GM21619 (cell line): ENCODE data around the gene MAFF.
"Not testable (repeated sequence)": the region's sequence is repeated elsewhere in the genome, so short reads cannot be mapped to it uniquely, and the experiment has no call there.

Experiments used
- ATAC-seq: cut with Tn5 transposase; IDR thresholded peaks from one replicate; pipeline ENCODE4 v1.9.1; 2021; ENCODE audit not compliant: unreplicated experiment

MAFF gene

DNA sequence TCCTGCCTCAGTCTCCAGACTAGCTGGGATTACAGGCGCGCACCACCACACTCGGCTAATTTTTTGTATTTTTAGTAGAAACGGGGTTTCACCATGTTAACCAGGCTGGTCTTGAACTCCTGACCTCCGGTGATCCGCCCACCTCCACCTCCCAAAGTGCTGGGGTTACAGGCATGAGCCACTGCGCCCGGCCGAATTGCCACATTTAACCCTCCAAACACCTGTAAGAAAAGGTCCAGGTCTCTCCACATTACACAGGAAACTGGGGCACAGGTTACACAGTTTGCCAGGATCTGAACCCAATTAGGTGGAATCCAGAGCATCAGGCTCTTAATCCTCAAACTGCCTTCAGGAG, 24.2 kb upstream of the MAFF start:
- ATAC-seq: not testable (repeated sequence)

DNA sequence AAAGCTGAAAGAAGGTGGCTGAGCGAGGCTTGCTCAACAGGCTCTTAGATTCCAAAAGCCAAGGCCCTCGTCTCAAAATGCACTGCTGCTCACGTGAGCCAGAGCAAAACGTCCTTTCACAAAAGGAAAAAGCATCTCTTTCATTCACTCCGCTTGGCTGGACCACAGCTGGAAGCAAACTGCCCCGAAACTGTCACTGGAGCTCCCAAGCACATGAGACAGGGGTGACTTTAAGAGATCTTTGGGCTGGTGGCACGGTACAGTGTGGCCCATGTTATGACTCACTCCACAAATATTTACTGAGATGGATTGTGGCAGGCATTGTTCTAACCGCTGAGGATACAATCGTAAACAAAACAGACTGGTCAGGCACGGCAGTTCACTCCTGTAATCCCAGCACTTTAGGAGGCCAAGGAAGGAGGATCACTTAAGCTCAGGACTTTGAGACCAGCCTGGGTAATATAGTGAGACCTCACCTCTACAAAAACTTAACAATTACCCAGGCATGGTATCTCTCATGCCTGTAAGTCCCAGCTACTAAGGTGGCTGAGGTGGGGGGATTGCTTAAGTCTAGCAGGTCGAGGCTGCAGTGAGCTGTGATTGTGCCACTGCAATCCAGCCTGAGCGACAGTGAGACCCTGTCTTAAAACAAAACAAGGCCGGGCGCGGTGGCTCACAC, 23.7 kb upstream of the MAFF start:
- no peak for ATAC-seq

DNA sequence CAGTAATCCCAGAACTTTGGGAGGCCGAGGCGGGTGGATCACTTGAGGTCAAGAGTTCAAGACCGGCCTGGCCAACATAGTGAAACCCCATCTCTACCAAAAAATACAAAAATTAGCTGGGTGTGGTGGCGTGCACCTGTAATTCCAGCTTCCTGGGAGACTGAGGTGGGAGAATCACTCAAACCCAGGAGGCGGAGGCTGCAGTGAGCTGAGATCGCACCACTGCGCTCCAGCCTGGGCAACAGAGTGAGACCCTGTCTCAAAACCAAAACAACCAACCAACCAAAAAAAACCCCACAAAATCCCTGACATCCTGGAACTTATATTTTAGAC, 23.2 kb upstream of the MAFF start:
- not testable (repeated sequence) for ATAC-seq

DNA sequence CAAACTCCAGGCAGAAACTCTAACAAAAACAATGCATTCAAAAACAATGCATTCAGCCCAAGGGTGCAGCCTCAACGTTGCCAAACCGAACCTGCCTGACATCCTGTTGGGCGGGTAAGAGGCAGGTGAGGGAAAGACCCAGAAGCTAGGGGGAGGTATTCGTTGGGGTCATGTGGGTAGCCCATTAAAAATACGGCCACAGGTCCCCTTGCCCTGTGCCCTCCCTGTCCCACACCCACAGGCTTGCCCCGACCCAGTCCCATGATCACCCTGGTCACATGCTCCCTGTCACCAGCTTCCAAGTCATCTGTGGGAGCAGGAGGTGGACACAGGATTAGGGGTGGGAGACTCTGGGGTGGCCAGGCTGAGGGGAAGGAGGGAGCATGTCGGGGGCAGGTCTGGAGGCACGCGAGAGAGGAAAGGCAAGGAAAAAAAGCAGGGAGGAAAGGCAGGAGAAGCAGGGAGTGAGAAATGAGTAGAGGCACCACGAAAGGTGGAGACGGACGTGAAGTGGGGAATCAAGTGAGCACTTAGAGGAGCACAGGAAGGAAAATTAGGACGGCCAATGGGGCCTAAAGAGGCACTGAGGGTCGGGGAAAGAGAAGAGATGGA, 20.8 kb upstream of the MAFF start:
- peak; percentile 2 for ATAC-seq

DNA sequence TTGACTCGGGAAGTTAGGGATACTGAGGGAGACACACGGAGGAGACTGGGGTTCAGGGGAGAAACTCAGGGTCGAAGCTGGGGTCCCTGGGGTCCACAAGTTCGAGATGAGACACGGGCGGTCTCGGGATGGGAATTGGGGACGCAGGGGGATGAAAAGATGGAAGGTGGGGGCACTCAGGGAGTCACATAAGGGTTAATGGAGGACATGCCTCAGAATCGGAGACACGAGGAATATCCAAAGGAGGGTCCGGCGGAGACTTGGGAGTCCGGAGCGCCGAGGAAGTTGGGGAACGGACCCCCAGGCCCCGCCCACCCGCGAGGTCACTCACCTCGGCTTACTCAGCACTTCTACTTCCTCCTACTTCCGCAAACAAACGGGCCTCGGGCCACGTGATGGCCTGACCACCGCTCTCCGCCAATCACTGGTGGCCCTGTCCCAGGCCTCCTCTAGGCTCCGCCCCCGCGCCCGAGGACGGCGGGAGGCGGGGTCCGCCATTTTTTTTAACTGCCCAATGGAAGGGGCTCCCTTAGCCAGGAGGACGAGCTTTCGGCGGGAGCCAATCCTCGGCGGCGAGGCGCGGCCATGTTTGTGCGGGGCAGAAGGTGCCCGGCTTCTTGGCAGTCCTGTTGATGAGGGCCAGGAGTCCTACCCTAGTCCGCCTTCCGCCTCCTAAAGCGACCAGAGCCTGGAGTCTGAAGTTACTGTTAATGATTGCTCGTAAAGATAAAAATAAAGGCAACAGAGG, 20.2 kb upstream of the MAFF start, which contains the start of gene PLA2G6:
PLA2G6 (minus strand) TSS at position 378 of the 748 bp plus-strand sequence. CDS start 12,404 bp downstream, outside the sequence.
- ATAC-seq: peak; percentile 74

DNA sequence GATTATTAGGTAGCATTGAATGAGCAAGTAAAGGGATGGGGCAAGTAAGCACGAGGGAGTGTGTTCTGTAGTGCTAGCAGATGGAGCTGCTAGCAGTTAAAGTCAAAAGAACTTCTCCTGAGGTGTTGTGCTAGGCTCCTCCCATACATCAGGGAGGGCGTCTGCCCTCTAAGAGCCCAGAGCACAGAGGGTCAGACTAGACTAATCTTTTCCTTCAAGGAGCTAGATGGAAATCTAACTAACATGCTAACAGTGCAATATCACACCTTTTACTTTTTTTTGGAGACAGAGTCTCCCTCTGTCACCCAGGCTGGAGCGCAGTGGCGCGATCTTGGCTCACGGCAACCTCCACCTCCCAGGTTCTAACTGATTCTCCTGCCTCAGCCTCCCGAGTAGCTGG, 17.0 kb upstream of the MAFF start:
- no peak for ATAC-seq

DNA sequence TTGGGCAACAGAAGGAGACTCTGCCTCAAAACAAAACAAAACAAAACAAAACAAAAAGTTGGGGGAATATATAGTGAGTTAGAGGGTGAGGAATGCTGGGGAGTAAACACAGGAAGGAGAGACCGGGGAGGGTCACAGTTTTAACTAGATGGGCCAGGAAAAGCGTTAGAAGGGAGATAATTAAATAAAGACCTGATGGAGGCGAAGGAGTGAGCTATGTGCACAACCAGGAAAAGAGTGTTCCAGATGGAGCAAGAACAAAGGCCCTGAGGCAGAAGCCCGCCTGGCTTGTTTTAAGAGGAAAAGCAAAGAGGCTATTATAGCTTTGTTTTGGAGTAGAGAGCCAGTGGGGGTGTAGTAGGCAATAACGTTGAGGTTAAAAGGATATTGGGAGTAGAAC, 15.4 kb upstream of the MAFF start:
- ATAC-seq: no peak

DNA sequence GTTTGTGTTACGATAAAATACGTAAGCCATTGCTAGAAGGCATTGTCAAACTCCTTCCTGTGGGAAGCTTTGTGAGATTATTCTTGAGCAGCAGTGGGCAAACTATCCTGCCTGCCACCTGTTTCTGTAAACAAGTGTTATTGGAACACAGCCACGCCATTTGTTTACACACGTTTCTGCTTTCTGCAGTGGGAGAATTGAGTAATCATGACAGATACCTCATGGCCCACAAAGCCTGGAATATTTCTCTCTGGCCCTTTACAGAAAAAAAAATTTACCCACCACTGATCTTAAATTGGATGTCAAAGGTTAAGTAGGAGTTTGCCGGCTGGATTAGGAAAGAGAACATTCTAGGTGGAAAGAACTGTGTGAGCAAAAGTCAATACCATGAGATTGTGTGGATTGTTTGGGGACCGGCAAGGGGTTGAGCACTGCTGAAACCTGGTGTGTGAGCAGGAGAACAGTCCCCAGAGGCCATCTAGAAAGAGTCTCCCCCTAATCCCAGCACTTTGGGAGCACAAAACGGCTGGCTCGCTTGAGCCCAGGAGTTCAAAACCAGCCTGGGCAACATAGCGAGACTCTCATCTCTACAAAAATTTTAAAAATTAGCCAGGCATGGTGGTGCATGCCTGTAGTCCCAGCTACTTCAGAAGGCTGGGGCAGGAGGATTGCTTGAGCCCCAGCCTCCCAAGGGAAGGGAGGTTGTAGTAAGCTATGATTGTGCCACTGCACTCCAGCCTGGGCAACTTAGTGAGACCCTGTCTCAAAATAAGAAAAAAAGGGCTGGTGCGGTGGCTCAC, 14.2 kb upstream of the MAFF start:
- no peak for ATAC-seq

DNA sequence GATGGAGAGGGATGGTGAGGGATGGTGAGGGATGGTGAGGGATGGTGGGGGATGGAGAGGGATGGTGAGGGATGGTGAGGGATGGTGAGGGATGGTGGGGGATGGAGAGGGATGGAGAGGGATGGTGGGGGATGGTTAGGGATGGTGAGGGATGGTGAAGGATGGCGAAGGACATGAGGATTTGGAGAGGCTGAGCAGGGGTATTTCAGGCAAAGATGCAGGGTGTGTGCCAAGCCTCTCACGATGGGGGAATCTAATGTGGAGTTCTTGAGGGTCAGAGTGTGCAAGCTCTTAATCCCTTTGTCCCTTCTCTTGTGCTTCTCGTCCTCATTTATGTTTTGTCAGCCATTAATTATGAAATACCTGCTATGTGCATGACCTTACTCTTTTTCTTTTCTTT, 12.7 kb upstream of the MAFF start:
- no peak for ATAC-seq

DNA sequence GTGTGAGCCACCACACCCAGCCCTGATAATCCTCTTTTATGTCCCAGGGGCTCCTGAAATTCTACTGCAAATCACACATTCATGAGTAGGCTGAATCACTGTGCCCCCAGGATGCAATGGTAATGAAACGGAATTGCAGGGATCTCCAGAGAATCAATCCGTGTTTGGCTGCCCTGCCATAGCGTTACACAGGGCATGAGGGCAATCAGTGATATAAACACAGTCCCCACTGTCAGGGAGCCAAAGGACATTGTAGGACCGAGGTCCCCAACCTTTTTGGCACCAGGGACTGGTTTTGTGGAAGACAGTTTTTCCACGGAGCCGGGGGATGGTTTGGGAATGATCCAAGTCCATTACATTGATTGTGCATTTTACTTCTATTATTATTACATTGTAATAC, 11.2 kb upstream of the MAFF start:
- no peak for ATAC-seq

DNA sequence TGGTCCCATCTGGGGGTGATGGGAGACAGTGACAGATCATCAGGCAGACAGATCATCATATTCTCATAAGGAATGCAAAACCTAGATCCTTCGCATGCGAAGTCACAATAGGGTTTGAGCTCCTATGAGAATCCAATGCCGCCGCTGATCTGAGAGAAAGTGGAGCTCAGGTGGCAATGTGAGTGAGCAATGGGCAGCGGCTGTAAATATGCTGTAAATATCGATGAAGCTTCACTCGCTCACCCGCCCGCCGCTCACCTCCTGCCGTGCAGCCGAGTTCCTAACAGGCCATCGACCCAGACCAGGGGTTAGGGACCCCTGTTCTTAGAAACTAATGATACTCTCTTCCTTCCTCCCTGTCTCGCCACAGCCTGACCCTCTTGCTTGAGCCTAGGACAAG, 10.7 kb upstream of the MAFF start:
- no peak for ATAC-seq

DNA sequence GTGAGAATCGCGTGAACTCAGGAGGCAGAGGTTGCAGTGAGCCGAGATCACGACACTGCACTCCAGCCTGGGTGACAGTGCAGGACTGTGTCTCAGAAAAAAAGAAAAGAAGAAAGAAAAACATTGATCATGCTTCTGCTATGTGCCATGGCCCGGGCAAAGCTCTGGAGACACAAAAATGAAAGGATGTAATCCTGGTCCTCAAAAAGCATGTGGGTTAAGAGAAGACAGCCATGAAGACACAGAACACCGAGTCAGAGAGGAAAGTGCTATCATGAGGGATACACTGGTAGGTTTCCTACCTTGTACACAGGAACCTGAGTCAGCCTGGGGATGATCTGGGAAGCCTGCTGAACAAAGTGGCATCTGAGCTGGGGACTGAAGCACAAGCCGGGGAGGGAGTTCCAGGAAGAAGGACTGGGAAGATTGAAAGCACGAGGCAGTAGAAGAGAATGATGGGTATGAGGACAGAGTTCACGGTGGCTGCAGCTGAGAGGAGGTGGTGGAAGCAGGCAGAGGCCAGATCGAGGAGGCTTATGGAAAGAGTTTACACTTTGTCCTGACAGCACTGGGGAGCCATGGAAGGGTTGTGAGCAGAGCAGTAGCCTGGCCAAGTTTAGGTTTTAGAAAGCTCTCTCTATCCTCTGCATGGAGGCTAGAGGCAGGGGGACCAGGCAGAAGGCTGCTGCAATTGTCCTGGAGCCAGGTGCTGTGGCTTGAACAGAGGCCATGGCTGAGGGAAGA, 9.9 kb upstream of the MAFF start:
- ATAC-seq: no peak

DNA sequence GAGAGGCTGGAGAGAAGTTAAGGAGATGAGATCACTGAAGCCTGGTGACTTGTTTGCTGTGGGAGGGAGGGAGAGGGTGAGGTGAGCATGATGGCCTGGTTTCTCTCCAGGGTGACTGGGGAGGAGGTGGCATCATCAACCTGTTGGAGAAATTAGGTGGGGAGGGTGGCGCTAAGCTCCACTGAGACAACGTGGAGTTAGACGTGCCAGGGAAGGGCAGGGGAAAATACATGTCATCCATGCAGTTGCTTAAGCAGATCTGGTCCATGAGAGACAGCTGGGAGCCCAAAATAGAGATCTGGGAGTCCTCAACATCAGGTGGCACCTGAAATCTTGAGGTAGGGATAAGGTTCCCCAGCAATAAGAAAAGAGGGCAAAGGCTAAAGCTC, 9.3 kb upstream of the MAFF start:
- no peak for ATAC-seq

DNA sequence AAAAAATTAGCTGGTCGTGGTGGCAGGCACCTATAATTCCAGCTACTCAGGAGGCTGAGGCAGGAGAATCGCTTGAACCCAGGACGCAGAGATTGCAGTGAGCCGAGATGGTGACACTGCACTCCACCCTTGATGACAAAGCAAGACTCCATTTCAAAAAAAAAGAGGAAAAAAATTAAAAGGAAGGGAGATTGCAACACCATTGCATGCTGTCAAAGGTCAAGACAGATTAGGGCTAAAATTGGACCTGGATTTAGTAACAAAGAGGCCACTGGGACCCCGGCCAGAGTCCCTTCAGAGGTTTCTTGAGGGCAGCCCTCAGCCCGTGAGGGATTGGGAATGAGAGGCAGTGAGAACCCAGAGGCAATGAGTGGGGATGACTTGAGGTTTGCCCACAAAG, 8.2 kb upstream of the MAFF start:
- ATAC-seq: no peak

DNA sequence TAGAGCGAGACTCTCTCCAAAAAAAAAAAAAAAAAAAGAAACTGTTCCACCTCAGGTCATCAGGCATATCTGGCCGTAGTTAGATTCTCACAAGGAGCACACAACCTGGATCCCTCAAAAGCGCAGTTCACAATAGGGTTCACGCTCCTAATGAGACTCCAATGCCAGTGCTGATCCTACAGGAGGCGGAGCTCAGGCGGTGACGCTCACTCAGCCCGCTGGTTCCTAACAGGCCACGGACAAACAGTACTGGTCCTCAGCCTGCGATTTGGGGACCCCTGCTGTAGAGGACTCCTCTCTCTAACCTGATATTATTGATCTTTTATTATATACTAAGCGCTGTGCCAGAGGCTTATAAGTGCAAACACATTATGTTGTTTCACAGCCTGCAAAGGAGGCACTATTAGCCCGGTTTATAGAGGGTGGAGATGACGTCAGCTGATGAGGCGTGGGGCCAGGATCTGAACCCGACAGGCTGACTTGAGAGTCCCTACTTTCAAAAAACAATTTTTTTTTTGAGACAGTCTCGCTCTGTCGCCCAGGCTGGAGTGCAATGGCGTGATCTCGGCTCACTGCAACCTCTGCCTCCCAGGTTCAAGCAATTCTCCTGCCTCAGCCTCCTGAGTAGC, 4.9 kb upstream of the MAFF start:
- no peak for ATAC-seq

DNA sequence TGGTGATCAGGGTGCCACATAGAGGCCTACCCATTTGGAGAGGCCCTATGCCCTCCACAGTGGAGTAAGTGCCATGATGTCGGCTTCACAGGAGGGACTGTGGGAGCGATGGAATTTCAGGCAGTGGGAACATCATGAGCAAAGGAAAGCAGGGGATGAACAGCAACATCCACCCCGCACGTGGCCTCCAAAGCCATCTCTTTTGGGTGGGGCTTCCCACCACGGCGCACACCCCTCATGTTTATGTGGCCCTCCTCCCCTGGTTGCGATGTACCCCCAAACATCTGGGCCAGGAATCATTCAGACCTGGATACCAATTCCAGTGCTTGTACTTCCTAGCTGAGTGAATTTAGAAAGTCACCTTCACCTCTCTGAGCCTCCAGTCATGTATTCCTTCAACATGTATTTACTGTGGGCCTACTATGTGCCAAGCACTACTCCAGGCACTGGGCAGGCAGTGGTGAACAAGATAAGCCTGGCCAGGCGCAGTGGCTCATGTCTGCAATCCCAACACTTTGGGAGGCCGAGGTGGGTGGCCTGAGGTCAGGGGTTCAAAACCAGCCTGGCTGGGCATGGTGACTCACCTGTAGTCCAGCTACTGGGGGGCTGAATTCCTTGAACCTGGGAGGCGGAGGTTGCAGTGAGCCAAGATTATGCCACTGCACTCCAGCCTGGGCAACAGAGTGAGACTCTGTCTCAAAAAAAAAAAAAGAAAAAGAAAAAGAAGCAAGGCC, 1.8 kb upstream of the MAFF start:
- no peak for ATAC-seq

DNA sequence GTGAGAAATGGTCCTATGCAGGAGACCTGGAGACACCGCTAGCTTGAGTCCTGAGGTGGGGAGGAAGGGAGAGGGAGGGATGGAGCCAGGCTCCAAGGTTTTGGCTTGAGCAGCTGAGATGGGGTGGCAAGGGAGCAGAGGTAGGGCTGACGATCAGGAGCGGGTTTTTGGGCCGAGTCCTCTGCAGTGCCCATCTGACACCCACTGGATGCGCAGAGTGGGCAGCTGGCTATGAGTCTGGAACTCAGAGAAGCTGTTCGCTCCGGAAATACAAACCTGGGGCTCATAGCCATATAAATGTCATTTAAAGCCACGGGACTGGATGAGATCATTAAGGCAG, 453 bp upstream of the MAFF start:
- no peak for ATAC-seq

DNA sequence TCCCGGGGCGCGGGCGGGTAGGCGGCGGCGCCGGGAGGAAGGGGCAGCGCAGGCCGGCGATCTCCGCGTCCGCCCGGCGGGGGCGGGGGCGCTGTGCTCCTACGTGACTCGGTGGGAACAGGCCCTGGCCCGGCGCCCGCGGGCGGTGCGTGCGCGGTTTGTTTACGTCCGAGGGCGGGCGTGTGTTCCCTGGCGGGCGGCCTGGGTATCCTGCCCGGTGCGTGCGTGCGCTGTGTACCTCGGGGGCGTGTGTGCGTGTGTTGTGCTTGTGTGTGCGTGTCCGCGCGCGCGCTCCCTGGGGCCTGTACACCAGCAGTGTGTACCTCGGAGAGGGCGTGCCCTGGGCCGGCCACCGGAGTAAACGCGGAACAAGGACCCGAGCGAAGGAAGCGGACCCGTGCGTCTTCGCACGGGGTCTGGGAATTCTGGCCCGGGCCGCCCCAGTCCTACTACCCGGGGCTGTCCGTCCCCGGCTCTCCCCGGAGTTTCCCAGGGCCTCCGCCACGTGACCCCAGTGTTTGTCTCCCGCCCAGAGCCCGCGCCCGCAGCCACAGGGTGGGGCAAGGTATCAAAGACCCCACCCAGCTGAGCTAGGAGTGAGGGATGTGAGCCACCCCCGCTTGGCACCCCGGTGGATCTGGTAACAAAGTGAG, 769 bp downstream of the MAFF start:
- ATAC-seq: no peak

DNA sequence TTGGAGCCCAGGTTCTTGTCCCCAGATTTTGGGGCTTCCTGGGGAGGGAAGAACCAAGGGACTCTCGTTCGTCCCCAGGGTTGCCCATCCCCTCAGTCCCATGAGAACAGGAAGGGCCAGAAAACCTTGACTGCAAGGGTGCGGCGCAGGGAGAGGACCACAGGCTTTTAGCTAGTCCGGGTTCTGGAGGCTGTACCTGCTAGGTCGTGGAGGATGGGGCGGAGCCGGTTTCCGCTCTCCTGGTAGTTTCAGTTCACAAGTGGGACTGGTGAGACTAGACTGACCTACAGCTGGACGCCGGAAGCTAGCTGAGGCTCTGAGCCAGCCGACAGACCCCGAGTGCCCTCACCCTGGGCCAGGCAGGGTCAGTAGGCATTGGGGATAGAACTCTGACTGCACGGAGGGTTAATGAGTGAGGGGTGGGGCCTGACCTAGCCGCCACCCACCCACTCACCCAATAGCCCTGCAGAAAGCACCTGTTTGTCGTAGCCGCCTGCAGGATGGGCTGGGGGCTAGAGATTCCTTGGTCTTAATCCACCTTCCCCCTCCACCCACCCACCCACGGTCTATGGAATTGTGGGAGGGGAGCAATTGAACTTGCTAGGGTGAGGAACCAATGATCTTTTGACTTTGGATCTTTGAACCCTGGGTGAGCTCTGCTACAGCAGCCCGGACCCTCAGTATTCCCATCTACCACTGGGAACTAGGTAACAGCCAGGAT, 1.5 kb downstream of the MAFF start:
- ATAC-seq: no peak
